HG02763 (cell line): Measurements from ENCODE around the gene IKBKG.
"Not testable (repeated sequence)": the region's sequence is repeated elsewhere in the genome, so short reads cannot be mapped to it uniquely, and the experiment has no call there.

Experiments used
- ATAC-seq: cut with Tn5 transposase; IDR thresholded peaks from one replicate; pipeline ENCODE4 v1.9.1; 2021; ENCODE audit warnings: mild to moderate bottlenecking, moderate library complexity; ENCODE audit not compliant: unreplicated experiment

The IKBKG gene

DNA sequence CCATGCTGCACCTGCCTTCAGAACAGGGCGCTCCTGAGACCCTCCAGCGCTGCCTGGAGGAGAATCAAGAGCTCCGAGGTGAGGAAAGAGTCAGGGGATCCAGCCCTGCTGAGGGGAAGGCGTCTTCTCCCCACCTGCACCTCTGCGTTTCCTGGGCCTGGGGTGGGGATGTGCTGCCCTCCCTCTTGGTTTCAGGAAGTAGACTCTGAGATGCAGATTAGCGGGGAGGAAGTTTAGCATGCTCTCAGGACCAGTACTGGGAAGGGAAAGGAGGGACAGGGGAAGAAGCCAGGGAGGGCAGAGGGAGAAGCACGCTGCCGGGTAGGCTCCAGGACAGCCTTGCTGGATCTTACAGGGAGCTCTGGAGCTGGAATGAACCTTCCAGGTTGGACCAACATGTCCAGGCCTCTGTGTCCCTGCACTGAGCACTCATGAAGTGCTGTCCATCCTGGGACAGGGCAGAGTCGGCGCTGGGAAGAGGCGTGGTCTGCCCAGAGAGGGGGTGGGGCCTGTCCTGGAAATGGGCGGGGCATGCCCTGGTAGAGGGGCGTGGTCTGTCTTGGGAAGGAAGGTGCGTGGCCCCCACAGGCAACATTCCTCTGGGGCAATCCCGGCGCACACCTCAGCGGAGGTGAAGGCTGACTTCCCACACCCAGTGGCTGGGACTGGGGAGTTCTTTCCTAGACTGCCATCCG, 4.8 kb downstream of the IKBKG start:
- not testable (repeated sequence) for ATAC-seq

GRCh38 chrX:154558060-154558690, 10.8 kb downstream of the IKBKG start:
- not testable (repeated sequence) for ATAC-seq

- not testable (repeated sequence) for ATAC-seq
Observed at GRCh38 chrX:154558896-154559295, 11.5 kb downstream of the IKBKG start.

- not testable (repeated sequence) for ATAC-seq
Observed at GRCh38 chrX:154560326-154560725, 12.9 kb downstream of the IKBKG start.

DNA sequence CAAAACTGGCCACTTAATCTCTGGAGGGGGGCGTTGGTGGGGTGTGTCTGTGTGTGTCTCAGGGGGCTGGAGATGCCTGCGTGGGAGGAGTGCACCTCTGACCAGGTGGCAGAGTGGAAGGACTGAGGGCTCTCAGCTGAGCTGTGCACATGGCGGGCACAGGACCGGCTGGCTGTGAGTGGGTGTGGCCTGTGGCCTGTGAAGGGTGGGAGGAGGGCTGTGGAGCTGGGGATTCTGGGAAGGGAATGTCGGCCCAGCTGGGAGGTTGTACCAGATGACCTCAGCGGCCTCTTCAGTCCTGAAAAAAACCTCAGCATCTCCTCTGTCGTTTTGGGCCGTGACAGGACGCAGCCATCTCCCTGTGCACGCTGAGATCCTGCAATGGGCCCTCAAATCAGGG, 14.9 kb downstream of the IKBKG start:
- ATAC-seq: not testable (repeated sequence)

DNA sequence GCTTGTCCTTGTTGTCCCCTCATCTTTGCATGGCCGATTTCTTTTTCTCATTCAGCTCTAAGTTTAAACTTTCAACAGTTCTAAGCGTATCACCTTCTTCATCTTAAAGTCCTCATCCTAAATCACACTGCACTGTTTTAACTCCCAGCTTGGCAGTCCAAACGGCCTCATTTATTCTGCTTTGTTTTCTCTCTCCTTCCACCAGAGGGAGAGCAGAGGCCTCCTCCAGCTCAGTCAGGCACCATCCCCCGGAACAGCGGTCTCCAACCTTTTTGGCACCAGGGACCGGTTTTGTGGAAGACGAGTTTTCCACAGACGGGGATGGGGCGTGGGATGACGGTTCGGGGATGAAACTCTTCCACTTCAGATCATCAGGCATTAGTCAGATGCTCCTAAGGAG, 22.9 kb downstream of the IKBKG start:
- ATAC-seq: not testable (repeated sequence)

GRCh38 chrX:154573061-154573460, 25.6 kb downstream of the IKBKG start:
- ATAC-seq: not testable (repeated sequence)

- ATAC-seq: not testable (repeated sequence)
Observed at GRCh38 chrX:154575076-154575475, 27.7 kb downstream of the IKBKG start.

- not testable (repeated sequence) for ATAC-seq
Observed at GRCh38 chrX:154582994-154583393, 35.6 kb downstream of the IKBKG start.

DNA sequence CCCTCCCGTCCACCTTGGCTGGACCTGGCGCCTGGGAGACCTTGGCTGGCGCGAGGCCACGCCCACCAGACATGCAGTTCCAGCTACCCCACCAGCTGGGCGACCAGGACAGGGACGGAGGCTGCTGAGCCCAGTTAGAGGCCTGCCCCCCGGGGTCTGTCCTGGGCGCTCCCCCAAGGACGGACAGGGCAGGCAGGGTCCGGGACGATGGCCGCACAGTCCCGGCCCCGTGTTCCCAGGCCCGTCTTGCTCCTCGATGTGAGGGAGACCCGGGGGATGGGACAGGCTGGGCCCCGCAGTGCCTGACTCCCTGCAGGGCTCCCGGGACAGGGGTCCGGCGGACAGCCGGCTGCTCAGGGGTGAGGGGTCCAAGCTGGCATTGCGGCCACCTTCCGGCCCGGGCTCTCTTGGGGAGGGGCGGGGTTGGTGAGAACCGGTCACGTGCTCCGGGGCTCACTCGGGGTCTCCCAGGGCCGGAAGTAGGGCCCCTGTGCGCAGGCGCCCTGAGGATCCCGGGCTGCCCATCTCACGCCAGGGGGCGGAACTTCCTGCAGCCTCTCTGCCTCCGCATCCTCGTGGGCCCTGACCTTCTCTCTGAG, 37.3 kb downstream of the IKBKG start, which contains the start of gene CTAG1A:
Gene CTAG1A (plus strand): TSS at position 549 of the 599 bp plus-strand sequence. CDS start 74 bp downstream, outside the sequence.
- not testable (repeated sequence) for ATAC-seq

- ATAC-seq: not testable (repeated sequence)
Observed at GRCh38 chrX:154590415-154590814, 43.0 kb downstream of the IKBKG start.

DNA sequence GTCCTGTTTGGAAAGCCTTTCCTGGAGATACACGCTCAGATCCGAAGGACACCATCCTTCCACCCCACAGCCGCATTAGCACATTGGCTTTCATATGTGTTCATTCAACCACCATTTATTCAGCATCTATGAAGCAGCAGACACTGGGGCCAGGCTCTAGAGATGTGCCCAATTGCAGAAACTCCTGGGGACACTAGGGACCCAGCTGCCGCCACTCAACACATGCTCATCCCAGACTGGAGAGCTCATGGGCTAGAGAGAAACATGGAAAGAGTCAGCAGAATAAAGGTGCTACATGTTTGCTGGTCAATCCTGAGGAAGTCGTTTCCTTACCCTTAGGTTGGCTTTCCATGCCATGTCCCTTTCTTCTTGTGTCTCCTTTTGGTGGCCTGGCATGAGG, 45.1 kb downstream of the IKBKG start:
- ATAC-seq: no peak

DNA sequence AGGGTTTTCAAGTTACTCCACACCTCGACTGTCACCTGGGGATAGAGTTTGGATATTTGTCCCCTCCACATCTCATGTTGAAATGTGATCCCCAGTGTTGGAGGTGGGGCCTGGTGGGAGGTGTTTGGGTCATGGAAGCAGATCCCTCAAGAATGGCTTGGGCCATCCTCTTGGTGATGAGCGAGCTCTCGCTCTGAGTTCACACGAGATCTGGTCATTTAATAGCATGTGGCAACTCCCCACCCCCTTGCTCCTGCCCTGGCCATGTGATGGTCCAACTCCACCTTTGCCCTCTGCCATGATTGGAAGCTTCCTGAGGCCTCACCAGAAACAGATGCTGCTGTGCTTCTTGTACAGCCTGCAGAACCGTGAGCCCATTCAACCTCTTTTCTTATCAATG, 45.8 kb downstream of the IKBKG start:
- ATAC-seq: no peak

DNA sequence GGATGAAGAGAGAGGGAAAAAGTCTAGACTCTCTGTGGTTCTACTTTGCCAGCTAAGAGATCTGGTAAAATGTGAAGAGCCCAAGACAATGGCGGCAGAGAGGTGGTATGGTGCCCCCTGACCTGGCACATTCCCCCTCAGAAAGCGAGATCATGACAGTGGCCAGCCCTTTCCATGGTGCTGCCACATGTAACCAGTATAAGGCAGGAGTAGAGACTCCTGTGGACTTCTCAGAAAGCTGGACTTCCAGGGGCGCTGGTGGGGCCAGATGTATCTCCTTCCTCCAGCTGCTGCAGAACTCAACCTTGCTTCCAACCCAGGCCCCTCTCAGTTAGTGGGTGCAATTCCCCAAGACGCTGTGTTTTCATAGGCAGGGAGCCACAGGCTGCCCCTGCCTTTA, 47.1 kb downstream of the IKBKG start:
- ATAC-seq: no peak

DNA sequence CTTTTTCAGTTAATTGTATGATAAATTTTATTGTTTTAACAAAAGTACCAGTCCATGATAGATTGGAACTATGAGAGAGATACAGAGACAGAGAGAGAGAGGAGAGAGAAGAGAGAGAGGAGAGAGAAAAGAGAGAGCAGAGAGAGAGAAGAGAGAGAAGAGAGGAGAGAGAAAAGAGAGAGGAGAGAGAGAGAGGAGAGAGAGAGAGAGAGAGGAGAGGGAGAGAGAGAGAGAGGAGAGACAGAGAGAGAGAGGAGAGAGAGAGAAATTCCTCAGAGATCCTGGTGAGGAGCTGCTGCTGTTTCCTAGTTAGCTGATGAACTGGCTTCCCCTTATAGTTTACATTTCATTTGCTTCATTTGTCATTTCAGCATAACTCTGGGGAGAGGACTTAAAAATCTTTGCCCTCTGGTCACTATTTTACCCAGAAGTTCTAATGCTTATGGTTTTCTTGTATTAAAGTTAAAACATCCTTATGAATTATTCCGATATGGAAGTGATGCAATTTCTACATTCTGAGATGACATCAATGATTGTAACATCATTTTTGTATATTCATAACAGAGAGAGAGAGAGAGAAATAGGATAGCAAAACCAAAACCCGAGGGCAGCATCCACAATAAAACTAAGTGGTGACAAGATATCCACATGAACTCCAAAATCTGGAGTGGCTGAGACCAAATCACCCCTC, 48.3 kb downstream of the IKBKG start:
- ATAC-seq: no peak

DNA sequence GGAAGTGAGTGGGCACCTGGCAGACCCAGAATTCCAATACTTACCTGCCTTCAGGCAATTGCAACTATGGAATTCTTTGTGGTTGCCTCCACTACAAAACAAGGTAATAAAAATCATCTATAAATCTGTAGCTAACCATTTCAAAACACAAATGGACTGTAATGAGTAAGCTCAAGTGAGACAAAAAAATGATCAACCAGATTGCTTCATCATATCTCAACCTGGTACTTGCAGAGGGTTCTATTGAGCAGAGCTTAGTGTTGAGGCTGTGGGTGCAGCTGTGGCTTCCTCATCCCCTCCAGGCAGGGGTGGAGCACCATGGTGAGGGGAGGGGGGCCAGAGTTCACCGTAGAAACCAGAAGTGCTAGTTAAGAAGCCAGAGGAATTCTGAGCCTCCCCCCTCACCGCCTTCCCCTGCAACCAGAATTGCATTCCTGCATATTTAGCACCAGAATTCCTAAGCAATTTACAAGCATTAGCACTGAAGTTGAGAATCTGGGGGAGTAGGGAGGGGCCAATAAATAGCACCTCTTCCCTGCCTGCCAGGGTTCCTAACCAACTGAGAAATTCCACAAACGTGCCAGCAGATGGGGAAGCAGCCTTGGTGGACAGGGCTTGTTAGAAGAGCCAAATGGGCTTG, 49.0 kb downstream of the IKBKG start:
- no peak for ATAC-seq

- no peak for ATAC-seq
Observed at GRCh38 chrX:154597221-154597620, 49.8 kb downstream of the IKBKG start.

GRCh38 chrX:154598656-154599055, 51.2 kb downstream of the IKBKG start:
- ATAC-seq: no peak

DNA sequence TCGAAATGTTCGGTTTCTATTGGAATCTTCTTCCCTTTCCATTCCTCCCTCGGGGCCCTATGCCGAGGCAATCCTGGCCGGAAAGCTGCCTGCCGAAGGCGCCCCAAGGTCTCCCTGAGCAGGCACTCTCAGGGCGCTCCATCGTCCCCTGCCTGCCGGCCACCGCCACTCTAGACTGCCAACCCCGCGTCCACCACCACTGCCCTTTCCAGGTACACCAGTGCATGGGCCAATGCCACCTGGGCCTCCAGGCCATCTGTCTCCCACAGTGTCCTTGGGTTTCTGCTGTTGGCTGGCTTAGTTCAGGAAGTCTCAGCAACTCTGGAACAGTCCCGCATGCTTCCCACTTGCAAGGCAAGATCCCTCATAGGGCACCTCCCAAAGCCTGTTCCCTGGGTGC, 52.1 kb downstream of the IKBKG start:
- ATAC-seq: no peak

GRCh38 chrX:154600759-154601374, 53.4 kb downstream of the IKBKG start:
- no peak for ATAC-seq
